H1 (cell line): ENCODE measurements around the gene VPS54. TPM values are rescaled to one million over a fixed set of nuclear protein-coding genes. Genes with fewer than 3 reads are reported as not detected.

Source experiments
- CTCF ChIA-PET: fragments of 300-600 bp; sonication (Branson Sonifier 250); formaldehyde crosslinking; loops from one replicate; lab custom pipeline; 2021; ENCODE audit not compliant: partially characterized antibody; lab: Charles Lee
- POLR2A ChIA-PET: fragments of 300-600 bp; sonication (Branson Sonifier 250); formaldehyde crosslinking; loops from one replicate; lab custom pipeline; 2021; ENCODE audit warnings: inconsistent platforms; ENCODE audit not compliant: partially characterized antibody; lab: Charles Lee
- DNase-seq, 2 experiments: peaks; one replicate each; pipeline versions ENCODE4 v3.0.0 to v3.0.0-alpha.2; 2010 to 2022; ENCODE audit warnings: low spot score in 2 of 2, low read depth in 1 of 2, mixed read lengths in 1 of 2
- FAIRE-seq: peaks from 2 replicates; lab custom pipeline; 2011; peaks lifted over from hg19 to GRCh38; lab: Jason Lieb, UNC
- H2AFZ ChIP-seq: 2 replicates; pipeline ENCODE4 v1.8.1; 2012; ENCODE audit warnings: low read length, inconsistent platforms
- H2AK5ac ChIP-seq: 2 replicates; pipeline ENCODE4 v1.6.1; 2013; ENCODE audit warnings: low read depth, low read length
- H2BK120ac ChIP-seq: replicated peaks from 2 replicates; pipeline ENCODE3; 2013; ENCODE audit warnings: low read depth, low read length, inconsistent platforms
- H2BK12ac ChIP-seq: 2 replicates; pipeline ENCODE4 v1.6.1; 2013; ENCODE audit warnings: low read depth, low read length
- H2BK15ac ChIP-seq: 2 replicates; pipeline ENCODE4 v1.6.1; 2013; ENCODE audit warnings: low read length
- H2BK20ac ChIP-seq: 2 replicates; pipeline ENCODE4 v1.6.1; 2013; ENCODE audit warnings: low read length
- H2BK5ac ChIP-seq: 2 replicates; pipeline ENCODE4 v1.6.1; 2013; ENCODE audit warnings: low read depth, low read length
- H3K14ac ChIP-seq: 2 replicates; pipeline ENCODE4 v1.6.1; 2013; ENCODE audit warnings: inconsistent platforms; ENCODE audit not compliant: insufficient read length
- H3K18ac ChIP-seq: 2 replicates; pipeline ENCODE4 v1.6.1; 2013; ENCODE audit warnings: low read length; ENCODE audit errors: extremely low read depth
- H3K23ac ChIP-seq: 2 replicates; pipeline ENCODE4 v1.6.1; 2013; ENCODE audit warnings: inconsistent platforms; ENCODE audit not compliant: insufficient read length
- H3K23me2 ChIP-seq: 2 replicates; pipeline ENCODE4 v1.6.1; 2013; ENCODE audit warnings: low read depth, low read length
- H3K27ac ChIP-seq: 2 replicates; pipeline ENCODE4 v1.6.1; 2011; ENCODE audit warnings: low read depth, low read length, inconsistent platforms
- H3K27me3 ChIP-seq, 4 experiments: replicated peaks in 1 of 4; 1 replicate in 1 of 4; 2 replicates in 3 of 4; pipeline versions ENCODE4 v1.6.1 to v1.8.1; 2011 to 2013; ENCODE audit warnings: low read length in 3 of 4, mild to moderate bottlenecking in 3 of 4, inconsistent platforms in 2 of 4, mixed read lengths in 2 of 4, moderate library complexity in 1 of 4; ENCODE audit not compliant: control insufficient read depth in 3 of 4, insufficient read depth in 3 of 4; ENCODE audit errors: extremely low read depth in 1 of 4
- H3K36me3 ChIP-seq, 4 experiments: 2 replicates each; pipeline versions ENCODE4 v1.6.1 to v1.8.1; 2011 to 2013; ENCODE audit warnings: mild to moderate bottlenecking in 4 of 4, low read length in 3 of 4, moderate library complexity in 2 of 4, control low read depth in 1 of 4, inconsistent platforms in 1 of 4; ENCODE audit not compliant: insufficient read depth in 4 of 4, control insufficient read depth in 2 of 4
- H3K4ac ChIP-seq: replicated peaks from 2 replicates; pipeline ENCODE3; 2013; ENCODE audit warnings: low read length, low read depth, mixed read lengths, inconsistent platforms; ENCODE audit not compliant: insufficient read length
- H3K4me1 ChIP-seq, 4 experiments: replicated peaks in 1 of 4; 1 replicate in 1 of 4; 2 replicates in 3 of 4; pipeline versions ENCODE4 v1.6.1 to v1.8.1; 2011 to 2013; ENCODE audit warnings: low read length in 3 of 4, inconsistent platforms in 2 of 4, mixed read lengths in 1 of 4; ENCODE audit not compliant: insufficient read depth in 4 of 4, control insufficient read depth in 3 of 4
- H3K4me2 ChIP-seq, 2 experiments: 2 replicates each; pipeline versions ENCODE4 v1.6.1 to v1.8.1; 2011 to 2013; ENCODE audit warnings: low read depth in 2 of 2, low read length in 2 of 2, control low read depth in 1 of 2, inconsistent platforms in 1 of 2, mild to moderate bottlenecking in 1 of 2; ENCODE audit not compliant: insufficient read depth in 1 of 2
- H3K4me3 ChIP-seq, 4 experiments: fragments of 200-600, 300-600 bp in 1 of 4; sonication (generic), shearing (Covaris generic), sonication (Bioruptor Twin) in 1 of 4; 2 replicates each; pipeline versions ENCODE4 v1.5.1 to v1.8.1; 2011 to 2016; ENCODE audit warnings: low read length in 4 of 4, low read depth in 3 of 4, control low read depth in 2 of 4, inconsistent platforms in 2 of 4, mild to moderate bottlenecking in 2 of 4, mixed read lengths in 1 of 4, moderate library complexity in 1 of 4; ENCODE audit not compliant: insufficient read depth in 2 of 4; ENCODE audit errors: extremely low read depth in 1 of 4
- H3K56ac ChIP-seq: replicated peaks from 2 replicates; pipeline ENCODE3; 2013; ENCODE audit warnings: low read depth, mild to moderate bottlenecking, mixed read lengths, low read length, inconsistent platforms; ENCODE audit not compliant: insufficient read length
- H3K79me1 ChIP-seq: 2 replicates; pipeline ENCODE4 v1.6.1; 2013; ENCODE audit warnings: low read depth, low read length, control low read depth
- H3K79me2 ChIP-seq, 2 experiments: 2 replicates each; pipeline versions ENCODE4 v1.6.1 to v1.8.1; 2012 to 2013; ENCODE audit warnings: low read length in 2 of 2, mild to moderate bottlenecking in 2 of 2, inconsistent platforms in 1 of 2; ENCODE audit not compliant: insufficient read depth in 2 of 2, control insufficient read depth in 1 of 2
- H3K9ac ChIP-seq, 4 experiments: replicated peaks in 1 of 4; 1 replicate in 1 of 4; 2 replicates in 3 of 4; pipeline versions ENCODE4 v1.6.1 to v1.8.1; 2011 to 2013; ENCODE audit warnings: low read depth in 3 of 4, low read length in 3 of 4, control low read depth in 2 of 4, mild to moderate bottlenecking in 2 of 4, moderate library complexity in 2 of 4, inconsistent platforms in 1 of 4; ENCODE audit errors: extremely low read depth in 1 of 4
- H3K9me3 ChIP-seq, 2 experiments: 2 replicates each; pipeline versions ENCODE4 v1.6.1 to v1.8.1; 2012 to 2013; ENCODE audit warnings: mild to moderate bottlenecking in 2 of 2, moderate library complexity in 2 of 2, control low read depth in 1 of 2, inconsistent platforms in 1 of 2, low read depth in 1 of 2, low read length in 1 of 2, mixed read lengths in 1 of 2; ENCODE audit not compliant: insufficient read depth in 2 of 2
- H4K20me1 ChIP-seq, 2 experiments: replicated peaks in 1 of 2; 2 replicates each; pipeline versions ENCODE3 to v1.8.1; 2011 to 2013; ENCODE audit warnings: inconsistent platforms in 2 of 2, low read length in 2 of 2, mild to moderate bottlenecking in 1 of 2; ENCODE audit not compliant: insufficient read depth in 2 of 2, control insufficient read depth in 1 of 2
- H4K5ac ChIP-seq: 2 replicates; pipeline ENCODE4 v1.6.1; 2013; ENCODE audit warnings: low read length, low read depth, mixed read lengths, inconsistent platforms; ENCODE audit not compliant: insufficient read length
- H4K8ac ChIP-seq: 2 replicates; pipeline ENCODE4 v1.8.0; 2013; ENCODE audit warnings: mild to moderate bottlenecking, moderate library complexity, low read length, inconsistent platforms; ENCODE audit not compliant: insufficient read depth; ENCODE audit errors: extremely low read depth
- H4K91ac ChIP-seq: replicated peaks from 2 replicates; pipeline ENCODE3; 2013; ENCODE audit warnings: low read length, mixed read lengths, inconsistent platforms; ENCODE audit not compliant: insufficient read length
- BACH1 ChIP-seq: IDR thresholded peaks from 2 replicates; pipeline ENCODE4 v1.6.1; 2012; ENCODE audit warnings: low read length, improper control_type of control experiment
- CBX5 ChIP-seq: fragments of 300-800, 300-1000 bp; sonication (generic); IDR thresholded peaks from 2 replicates; pipeline ENCODE4 v1.7.1; 2016; ENCODE audit warnings: antibody characterized with exemption, low read length, low read depth
- KDM1A ChIP-seq: fragments of 200-600, 300-600 bp; sonication (generic); IDR thresholded peaks from 2 replicates; pipeline ENCODE4 v1.7.1; 2016; ENCODE audit warnings: mild to moderate bottlenecking, low read length, borderline replicate concordance
- SP4 ChIP-seq: IDR thresholded peaks from 2 replicates; pipeline ENCODE4 v1.6.1; 2012; ENCODE audit warnings: low read length, inconsistent platforms
- SRF ChIP-seq: IDR thresholded peaks from 2 replicates; pipeline ENCODE4 v1.6.1; 2011; ENCODE audit warnings: mild to moderate bottlenecking, low read depth, low read length, moderate library complexity
- TAF7 ChIP-seq: optimal IDR thresholded peaks from 2 replicates; pipeline ENCODE3; 2011; ENCODE audit warnings: low read depth, mild to moderate bottlenecking, inconsistent platforms, low read length, moderate library complexity, borderline replicate concordance
- TEAD4 ChIP-seq: IDR thresholded peaks from 2 replicates; pipeline ENCODE4 v1.6.1; 2012; ENCODE audit warnings: low read depth, low read length, inconsistent platforms, mixed read lengths
- YY1 ChIP-seq: IDR thresholded peaks from 2 replicates; pipeline ENCODE4 v1.6.1; 2011; ENCODE audit warnings: low read depth, mild to moderate bottlenecking, low read length
- WGBS, 2 experiments: shearing (Covaris generic) in 1 of 2; methylation state at CpG; one replicate each; pipeline versions ENCODE4 v1.1.6 to v1.1.7; 2013 to 2015; ENCODE audit warnings: low lambda C conversion rate in 2 of 2, mixed read lengths in 2 of 2, inconsistent platforms in 1 of 2, low coverage in 1 of 2, missing lambda C conversion rate in 1 of 2; ENCODE audit not compliant: insufficient replicate concordance in 2 of 2, insufficient coverage in 1 of 2, insufficient read length in 1 of 2; ENCODE audit errors: extremely low coverage in 1 of 2, missing lambda C conversion rate in 1 of 2; 5-methylcytosine and 5-hydroxymethylcytosine counted together
- polyA plus RNA-seq, 7 experiments: library from polyadenylated mRNA; depleted of rRNA in 3 of 7; stranded (reverse) in 5 of 7; unstranded in 2 of 7; fragments of >200 nt in 5 of 7; fragments of 200-250 nt in 2 of 7; gene quantifications; 1 replicate in 5 of 7; 2 replicates in 1 of 7; 4 replicates in 1 of 7; pipeline versions ENCODE4 v1.2.1 to v1.2.3, GENCODE V29; 2011 to 2013; ENCODE audit warnings: missing spikeins in 2 of 7, mixed read lengths in 2 of 7
- total RNA-seq: library from RNA; stranded (reverse); fragmentation: NEBNext Ultra II Directional; extraction: Animal tissue kit (Norgen Biotek cat#: 25700); gene quantifications from 2 replicates; pipeline ENCODE4 v1.2.1, GENCODE V29; 2021
- TF ChIP-seq, protein P1 (sequence below): IDR thresholded peaks from 2 replicates; pipeline ENCODE4 v1.6.1; 2011; ENCODE audit warnings: low read length, improper control_type of control experiment

VPS54 gene
- total and polyA plus RNA-seq, 2 of the 8 experiments (the other 6 are each of a cell fraction or from before 2014, with no cell fraction given), result 3.6 to 13.2 TPM

DNA sequence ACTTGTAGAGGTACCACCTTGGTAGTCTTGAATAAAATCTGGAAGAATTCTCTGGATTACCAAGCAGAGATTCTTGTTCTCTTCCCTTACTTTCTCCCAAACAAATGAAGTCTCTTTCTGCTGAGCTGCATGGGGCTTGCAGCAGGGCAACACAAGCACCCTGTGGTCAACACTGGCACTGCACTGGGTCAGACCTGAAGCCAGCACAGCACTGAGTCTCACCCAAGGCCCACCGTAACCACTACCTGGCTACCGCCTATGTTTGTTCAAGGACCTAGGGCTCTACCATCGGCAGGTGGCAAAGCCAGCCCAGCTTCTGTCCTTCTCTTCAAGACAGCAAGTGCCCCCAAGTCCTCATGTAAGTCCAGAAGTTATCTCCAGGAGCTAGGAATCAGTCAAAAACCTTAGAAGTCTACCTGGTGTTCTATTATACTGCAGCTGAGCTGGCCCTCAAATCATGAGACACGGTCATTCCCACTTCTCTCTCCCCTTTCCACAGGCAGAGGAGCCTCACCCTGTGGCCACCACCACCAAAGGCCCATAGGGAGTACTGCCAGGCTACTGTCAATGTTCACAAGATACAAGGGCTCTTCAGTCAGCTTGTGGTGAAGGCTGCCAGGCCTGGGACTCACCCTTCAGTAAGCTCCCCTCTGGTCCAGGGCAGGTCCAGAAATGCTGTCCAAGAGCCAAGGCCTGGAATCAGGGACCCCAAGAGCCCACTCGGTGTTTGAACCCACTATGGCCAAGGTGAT lies 18.4 kb downstream of the VPS54 start:
- Histone ChIP-seq H2AK5ac (no peak overlapping the region), H3K36me3 (no peaks in the 10 kb centered on the region; a peak in 2 of 8 replicates), H3K23me2 (no peaks in the 10 kb centered on the region), H3K4me2 (no peak overlapping the region), H2BK12ac (no peak overlapping the region), H3K56ac (no peak overlapping the region), H4K20me1 (no peaks in the 10 kb centered on the region), H2BK20ac (no peak overlapping the region), H4K8ac (no peak overlapping the region), H3K79me2 (peaks cover 0 to 9% of the 10 kb centered on the region in 2 experiments; a peak in 1 of 4 replicates), H2BK5ac (no peak overlapping the region), H3K4me3 (no peak overlapping the region), H3K4me1 (0 out of 7 replicates have a peak, but pooled peaks cover 0 to 2% (median 0%) of the 10 kb centered on the region in 4 experiments), H4K91ac (no peak overlapping the region), H3K14ac (no peak overlapping the region), H3K27me3 (no peaks in the 10 kb centered on the region), H3K9me3 (peaks cover 6% of the 10 kb centered on the region in 2 experiments; a peak in 2 of 4 replicates), H3K4ac (no peak overlapping the region), H3K23ac (no peak overlapping the region), H3K9ac (no peak overlapping the region), H3K18ac (no peak overlapping the region), H4K5ac (no peak overlapping the region), H2BK120ac (no peak overlapping the region), H2BK15ac (no peak overlapping the region), H3K79me1 (peaks cover 5% of the 10 kb centered on the region; the same call in 1 of the 2 replicates), H2AFZ (no peak overlapping the region), H3K27ac (no peak overlapping the region)
- 86% methylated on average over 5 of the region's 5 CpGs; no CpG with 5 or more reads in 1 of the 2 experiments for WGBS, 2 experiments
- DNase-seq (no peak), FAIRE-seq (no peak)
- POLR2A ChIA-PET, result no interaction called here
- CTCF ChIA-PET, result interaction anchor here (0.6 to 1.7 kb wide), 10 partner anchors 10 to 625 kb away, joined by 3 to 6 read pairs (median 4); no protein-coding TSS in a partner anchor
- TF ChIP-seq, protein P1, sequence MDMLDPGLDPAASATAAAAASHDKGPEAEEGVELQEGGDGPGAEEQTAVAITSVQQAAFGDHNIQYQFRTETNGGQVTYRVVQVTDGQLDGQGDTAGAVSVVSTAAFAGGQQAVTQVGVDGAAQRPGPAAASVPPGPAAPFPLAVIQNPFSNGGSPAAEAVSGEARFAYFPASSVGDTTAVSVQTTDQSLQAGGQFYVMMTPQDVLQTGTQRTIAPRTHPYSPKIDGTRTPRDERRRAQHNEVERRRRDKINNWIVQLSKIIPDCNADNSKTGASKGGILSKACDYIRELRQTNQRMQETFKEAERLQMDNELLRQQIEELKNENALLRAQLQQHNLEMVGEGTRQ, result no peak
- TF ChIP-seq KDM1A, result no peak
- TF ChIP-seq TAF7, result no peak
- TF ChIP-seq YY1, result no peak
- no peak for TF ChIP-seq SRF
- TF ChIP-seq TEAD4, result no peak
- no peak for TF ChIP-seq BACH1
- TF ChIP-seq CBX5, result no peak
- no peak for TF ChIP-seq SP4
